Urothelium cell line (cell line): Measurements from ENCODE around the gene CYSTM1.

Experiments
- DNase-seq: peaks from one replicate; pipeline ENCODE4 v3.0.0; 2011; ENCODE audit warnings: low spot score, mixed read lengths
- FAIRE-seq: peaks from 2 replicates; lab custom pipeline; 2011; peaks lifted over from hg19 to GRCh38; lab: Jason Lieb, UNC

Gene CYSTM1

DNA sequence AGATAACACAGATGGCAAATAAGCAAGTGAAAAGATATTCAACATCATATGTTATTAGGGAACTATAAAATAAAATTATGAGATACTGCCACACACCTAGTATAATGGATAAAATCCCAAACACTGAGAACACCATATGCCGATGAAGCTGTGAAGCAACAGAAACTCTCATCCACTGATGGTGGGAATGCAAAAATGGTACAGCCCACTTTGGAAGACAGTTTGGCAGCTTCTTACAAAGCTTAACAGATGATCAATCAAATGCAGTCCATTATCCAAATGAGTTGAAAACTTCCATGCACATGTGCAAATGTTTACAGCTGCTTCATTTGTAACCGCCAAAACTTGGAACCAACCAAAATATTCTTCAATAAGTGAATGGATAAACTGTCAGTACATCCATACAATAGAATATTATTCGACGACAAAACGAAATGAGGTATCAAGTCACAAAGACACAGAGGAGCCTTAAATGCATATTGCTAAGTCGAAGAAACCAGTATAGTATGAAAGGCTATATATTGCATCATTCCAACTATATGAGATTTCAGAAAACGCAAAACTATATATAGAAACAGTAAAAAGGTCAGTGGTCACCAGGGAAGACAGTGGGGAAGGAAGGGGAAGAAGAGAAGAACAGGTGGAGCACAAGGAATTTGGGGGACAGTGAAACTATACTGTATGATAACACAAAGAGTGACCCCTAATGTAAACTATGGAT lies 113.0 kb downstream of the CYSTM1 start:
- no peak for FAIRE-seq

DNA sequence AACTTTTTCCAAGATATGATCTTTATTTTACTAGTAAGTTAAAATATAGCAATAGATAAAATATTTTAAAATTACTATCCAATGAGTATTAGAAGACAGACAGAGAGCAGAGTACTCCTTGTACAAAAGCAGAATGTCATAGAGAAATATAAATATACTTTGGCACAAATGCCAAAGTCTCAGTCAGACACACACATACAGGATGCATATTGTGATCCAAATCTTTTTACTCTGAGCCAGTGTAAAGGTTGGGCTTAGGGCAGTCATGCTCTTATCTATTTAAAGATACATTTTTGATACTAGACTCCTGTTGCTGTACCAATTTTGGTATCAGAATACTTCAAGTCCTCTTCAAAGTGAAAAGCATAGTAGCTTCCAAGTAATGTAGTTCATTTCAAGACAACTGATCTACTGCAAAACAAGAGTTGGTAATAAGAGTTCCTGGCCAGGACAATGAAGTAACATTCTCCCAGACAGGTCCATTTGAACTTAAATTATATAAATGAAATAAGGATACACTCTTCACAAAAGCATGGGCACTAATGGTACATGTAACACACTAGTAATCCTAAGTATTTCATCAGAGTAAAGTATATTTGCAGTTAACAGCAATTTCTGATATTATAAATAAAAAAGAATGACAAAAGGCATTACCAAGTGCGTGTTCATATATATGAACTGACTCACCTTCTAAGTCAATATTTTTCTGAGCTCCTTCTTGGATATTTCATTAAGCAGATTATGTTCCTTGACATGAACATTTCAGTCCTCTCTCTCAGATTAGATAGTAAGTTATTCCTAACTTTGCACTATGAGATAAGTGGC lies 117.4 kb downstream of the CYSTM1 start:
- DNase-seq = no peak
- FAIRE-seq = no peak

More for the DNA sequence above, 113.0 kb downstream of the CYSTM1 start:
- DNase-seq = no peak
